ENCODE results near the gene PIN4. TPM values are rescaled to one million over a fixed set of nuclear protein-coding genes. Genes with fewer than 3 reads are reported as not detected.
"Not testable (repeated sequence)": the region's sequence is repeated elsewhere in the genome, so short reads cannot be mapped to it uniquely, and the experiment has no call there.

The PIN4 gene
- polyA plus RNA-seq, 1 donor (not counting 4 experiments of a cell fraction or from before 2014, with no cell fraction given), result 31.0 TPM

DNA sequence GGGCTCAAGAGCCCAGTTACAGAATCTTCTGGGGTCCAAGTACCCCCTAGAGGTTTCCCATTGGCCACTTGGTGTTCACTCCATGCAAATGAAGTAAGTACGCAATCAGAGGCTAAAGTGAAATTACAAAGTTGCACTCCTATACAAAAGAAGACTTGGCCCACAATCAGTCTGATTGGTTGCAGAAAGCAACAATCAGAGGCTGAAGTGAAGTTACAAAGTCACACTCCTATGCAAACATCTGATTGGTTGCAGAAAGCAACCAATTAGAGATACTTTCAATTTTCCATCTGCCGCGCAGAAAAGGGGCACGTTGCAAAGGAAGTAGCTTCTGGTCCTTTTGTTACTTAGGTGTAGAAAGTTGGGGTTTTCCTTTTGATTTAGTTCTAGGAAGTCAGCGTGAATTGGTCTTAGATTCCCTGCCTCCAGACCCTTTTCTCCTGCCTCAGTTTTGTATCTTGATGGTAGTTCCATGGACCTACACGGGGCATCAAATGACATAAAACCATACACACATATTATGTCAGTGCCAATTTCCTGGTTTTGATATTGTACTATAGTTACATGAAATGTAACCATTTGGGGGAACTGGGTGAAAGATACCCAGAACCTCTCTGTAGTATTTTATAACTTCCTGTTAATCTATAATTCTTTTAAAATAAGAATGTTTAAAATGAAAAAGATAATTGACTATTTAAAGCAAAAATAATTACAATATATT, 12.4 kb upstream of the PIN4 start:
- no peaks in the 10 kb centered on the region for H3K4me1 ChIP-seq (ENCODE audit: control insufficient read depth, extremely low read depth, insufficient read depth, low read length)
- H3K79me2 ChIP-seq (ENCODE audit: control insufficient read depth, insufficient read depth, low read length), result no peaks in the 10 kb centered on the region
- H3K9me1 ChIP-seq (ENCODE audit: control insufficient read depth, extremely low read depth, insufficient read depth, low read length), result no peaks in the 10 kb centered on the region
- dilution Hi-C loops (cut with MboI; ENCODE audit: extremely low pct_ligation_motif_present, low sequenced_read_pairs), result no loop called here
- no peak for TF ChIP-seq EZH2 (IDR thresholded peaks at IDR 0.05; ENCODE audit: low read length)
- no peak for TF ChIP-seq CTCF (optimal IDR thresholded peaks at IDR 0.05 in 1 of 3, IDR thresholded peaks at IDR 0.05 in 1 of 3, conservative IDR thresholded peaks at IDR 0.05 in 1 of 3; ENCODE audit: extremely low read depth in 1 of 3, insufficient read depth in 2 of 3, low read length in 3 of 3)
- H4K20me1 ChIP-seq (ENCODE audit: control insufficient read depth, extremely low read depth, insufficient read depth, low read length), result no peaks in the 10 kb centered on the region
- FAIRE-seq (no peak), DNase-seq (ENCODE audit: low read depth, low spot score) (no peak)
- no peak overlapping the region for H3K4me2 ChIP-seq (ENCODE audit: control insufficient read depth, extremely low read depth, insufficient read depth, low read depth, low read length)
- no peak overlapping the region for H3K4me3 ChIP-seq (ENCODE audit: control insufficient read depth in 2 of 3, extremely low read depth in 1 of 3, insufficient read depth in 2 of 3, low read depth in 1 of 3, low read length in 3 of 3)
- H3K9me3 ChIP-seq (ENCODE audit: control insufficient read depth, low read depth, low read length), result no peaks in the 10 kb centered on the region
- H2AFZ ChIP-seq (ENCODE audit: control insufficient read depth, low read length), result no peak overlapping the region
- H3K27me3 ChIP-seq (ENCODE audit: control insufficient read depth, extremely low read depth, insufficient read depth, low read length), result peaks cover 3% of the 10 kb centered on the region
- H3K36me3 ChIP-seq (ENCODE audit: control insufficient read depth in 2 of 2, extremely low read depth in 1 of 2, insufficient read depth in 2 of 2, low read length in 2 of 2), result no peaks in the 10 kb centered on the region
- no peak overlapping the region for H3K27ac ChIP-seq (ENCODE audit: control insufficient read depth, insufficient read depth, low read length)
- no peak overlapping the region for H3K9ac ChIP-seq (ENCODE audit: control insufficient read depth, extremely low read depth, insufficient read depth, low read length)

DNA sequence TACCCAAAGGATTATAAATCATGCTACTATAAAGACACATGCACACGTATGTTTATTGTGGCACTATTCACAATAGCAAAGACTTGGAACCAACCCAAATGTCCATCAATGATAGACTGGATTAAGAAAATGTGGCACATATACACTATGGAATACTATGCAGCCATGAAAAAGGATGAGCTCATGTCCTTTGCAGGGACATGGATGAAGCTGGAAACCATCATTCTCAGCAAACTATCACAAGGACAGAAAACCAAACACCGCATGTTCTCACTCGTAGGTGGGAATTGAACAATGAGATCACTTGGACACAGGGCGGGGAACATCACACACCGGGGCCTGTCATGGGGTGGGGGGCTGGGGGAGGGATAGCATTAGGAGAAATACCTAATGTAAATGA, 5.3 kb upstream of the PIN4 start:
- H2AFZ ChIP-seq (ENCODE audit: control insufficient read depth, low read length); H3K9ac ChIP-seq (ENCODE audit: control insufficient read depth, extremely low read depth, insufficient read depth, low read length); dilution Hi-C loops (cut with MboI; ENCODE audit: extremely low pct_ligation_motif_present, low sequenced_read_pairs); FAIRE-seq; H3K9me1 ChIP-seq (ENCODE audit: control insufficient read depth, extremely low read depth, insufficient read depth, low read length); H3K4me3 ChIP-seq (ENCODE audit: control insufficient read depth in 2 of 3, extremely low read depth in 1 of 3, insufficient read depth in 2 of 3, low read depth in 1 of 3, low read length in 3 of 3); H4K20me1 ChIP-seq (ENCODE audit: control insufficient read depth, extremely low read depth, insufficient read depth, low read length); H3K36me3 ChIP-seq (ENCODE audit: control insufficient read depth in 2 of 2, extremely low read depth in 1 of 2, insufficient read depth in 2 of 2, low read length in 2 of 2); H3K4me2 ChIP-seq (ENCODE audit: control insufficient read depth, extremely low read depth, insufficient read depth, low read depth, low read length); DNase-seq (ENCODE audit: low read depth, low spot score); H3K27me3 ChIP-seq (ENCODE audit: control insufficient read depth, extremely low read depth, insufficient read depth, low read length); H3K9me3 ChIP-seq (ENCODE audit: control insufficient read depth, low read depth, low read length); H3K79me2 ChIP-seq (ENCODE audit: control insufficient read depth, insufficient read depth, low read length); H3K4me1 ChIP-seq (ENCODE audit: control insufficient read depth, extremely low read depth, insufficient read depth, low read length); H3K27ac ChIP-seq (ENCODE audit: control insufficient read depth, insufficient read depth, low read length): not testable (repeated sequence)

DNA sequence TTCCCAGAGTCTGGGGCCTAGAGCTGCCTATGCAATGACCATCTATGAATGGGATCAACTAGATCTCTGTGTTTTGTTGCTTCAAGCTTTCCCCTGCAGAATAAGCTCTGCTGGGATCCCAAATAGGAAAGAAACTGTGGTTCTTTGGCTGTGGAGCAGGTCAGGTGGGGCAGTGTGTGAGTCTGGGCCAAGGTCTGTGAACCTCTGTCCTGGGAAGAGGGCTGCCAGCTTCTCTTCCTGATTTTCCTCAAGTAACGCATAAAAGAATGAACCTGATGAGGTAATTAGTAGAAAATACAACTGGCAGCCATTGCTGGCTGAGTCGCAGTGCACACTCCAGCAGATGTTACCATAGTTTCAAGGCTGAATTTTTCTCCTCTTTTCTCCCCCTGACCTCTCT, 4.6 kb upstream of the PIN4 start:
- Histone ChIP-seq H2AFZ (ENCODE audit: control insufficient read depth, low read length) (no peak overlapping the region), H3K27ac (ENCODE audit: control insufficient read depth, insufficient read depth, low read length) (no peak overlapping the region), H3K79me2 (ENCODE audit: control insufficient read depth, insufficient read depth, low read length) (peaks cover 3% of the 10 kb centered on the region), H3K9me3 (ENCODE audit: control insufficient read depth, low read depth, low read length) (no peaks in the 10 kb centered on the region), H3K4me2 (ENCODE audit: control insufficient read depth, extremely low read depth, insufficient read depth, low read depth, low read length) (no peak overlapping the region), H4K20me1 (ENCODE audit: control insufficient read depth, extremely low read depth, insufficient read depth, low read length) (no peaks in the 10 kb centered on the region), H3K9ac (ENCODE audit: control insufficient read depth, extremely low read depth, insufficient read depth, low read length) (no peak overlapping the region), H3K4me1 (ENCODE audit: control insufficient read depth, extremely low read depth, insufficient read depth, low read length) (peaks cover 6% of the 10 kb centered on the region), H3K4me3 (ENCODE audit: control insufficient read depth in 2 of 3, extremely low read depth in 1 of 3, insufficient read depth in 2 of 3, low read depth in 1 of 3, low read length in 3 of 3) (no peak overlapping the region), H3K27me3 (ENCODE audit: control insufficient read depth, extremely low read depth, insufficient read depth, low read length) (no peaks in the 10 kb centered on the region), H3K36me3 (ENCODE audit: control insufficient read depth in 2 of 2, extremely low read depth in 1 of 2, insufficient read depth in 2 of 2, low read length in 2 of 2) (no peaks in the 10 kb centered on the region), H3K9me1 (ENCODE audit: control insufficient read depth, extremely low read depth, insufficient read depth, low read length) (no peaks in the 10 kb centered on the region)
- dilution Hi-C loops (cut with MboI; ENCODE audit: extremely low pct_ligation_motif_present, low sequenced_read_pairs), result no loop called here
- TF ChIP-seq CTCF (optimal IDR thresholded peaks at IDR 0.05 in 1 of 3, IDR thresholded peaks at IDR 0.05 in 1 of 3, conservative IDR thresholded peaks at IDR 0.05 in 1 of 3; ENCODE audit: extremely low read depth in 1 of 3, insufficient read depth in 2 of 3, low read length in 3 of 3) (no peak), EZH2 (IDR thresholded peaks at IDR 0.05; ENCODE audit: low read length) (no peak)
- no peak for DNase-seq (ENCODE audit: low read depth, low spot score)
- no peak for FAIRE-seq

All from keratinocyte (primary cell).